HCT116 (cell line): ENCODE data around the gene CRX. TPM values are rescaled to one million over a fixed set of nuclear protein-coding genes. Genes with fewer than 3 reads are reported as not detected.

Experiments
- ATAC-seq: fragments of 200-7000 bp; cut with Tn5 transposase; 2 replicates; pipeline ENCODE4 v1.9.1; 2020; ENCODE audit warnings: mild to moderate bottlenecking, moderate library complexity
- BruUV-seq: library from RNA; stranded (reverse); fragments of 400-500 nt; replicated peaks from 2 replicates; lab custom pipeline; 2021; lab: Mats Ljungman, UMichigan
- CTCF ChIA-PET: fragments of 300-600 bp; sonication (Branson Sonifier 250); formaldehyde crosslinking; loops from one replicate; lab custom pipeline; 2021; ENCODE audit warnings: antibody characterized with exemption; lab: Charles Lee
- POLR2A ChIA-PET: fragments of 300-600, 350-600 bp; sonication (Branson Sonifier 250); formaldehyde crosslinking; loops from one replicate; lab custom pipeline; 2021; ENCODE audit warnings: antibody characterized with exemption; lab: Charles Lee
- RAD21 ChIA-PET, 2 experiments: fragments of 300-600 bp; sonication (Branson Sonifier 250); formaldehyde crosslinking; loops; one replicate each; lab custom pipeline; 2023; ENCODE audit warnings: low total read pairs in 2 of 2; ENCODE audit not compliant: uncharacterized antibody in 2 of 2, unreplicated experiment in 2 of 2, low non-redundant PET in 1 of 2; lab: Charles Lee
- DNase-seq: peaks from one replicate; pipeline ENCODE4 v3.0.0-alpha.2; 2010; ENCODE audit warnings: low read depth, low spot score
- H2AFZ ChIP-seq: fragments of 200-600 bp; shearing (Covaris generic), sonication (generic); 2 replicates; pipeline ENCODE4 v1.6.1; 2017; ENCODE audit warnings: low read depth, mixed run types, mixed read lengths, antibody characterized with exemption, low read length; ENCODE audit not compliant: poor library complexity, severe bottlenecking
- H3K27ac ChIP-seq: 2 replicates; pipeline ENCODE4 v1.5.1; 2012; ENCODE audit warnings: low read depth, low read length
- H3K27me3 ChIP-seq: fragments of 200-600 bp; sonication (generic); 2 replicates; pipeline ENCODE4 v1.6.1; 2016; ENCODE audit warnings: mixed run types, low read length, mixed read lengths; ENCODE audit not compliant: insufficient read depth
- H3K36me3 ChIP-seq, 2 experiments: fragments of 200-500 bp in 1 of 2; fragments of 200-600 bp in 1 of 2; sonication (Bioruptor generic) in 1 of 2; sonication (generic) in 1 of 2; 2 replicates each; pipeline versions ENCODE4 v1.5.1 to v1.6.1; 2014 to 2016; ENCODE audit warnings: low read length in 2 of 2, inconsistent platforms in 1 of 2, mixed read lengths in 1 of 2, mixed run types in 1 of 2; ENCODE audit not compliant: insufficient read depth in 2 of 2, control insufficient read depth in 1 of 2
- H3K4me1 ChIP-seq, 2 experiments: fragments of 200-600 bp in 1 of 2; sonication (generic) in 1 of 2; 2 replicates each; pipeline versions ENCODE4 v1.5.1 to v1.6.1; 2012 to 2017; ENCODE audit warnings: low read length in 2 of 2, inconsistent platforms in 1 of 2, mild to moderate bottlenecking in 1 of 2, mixed read lengths in 1 of 2, mixed run types in 1 of 2, moderate library complexity in 1 of 2; ENCODE audit not compliant: insufficient read depth in 2 of 2, control insufficient read depth in 1 of 2
- H3K4me2 ChIP-seq: fragments of 200-600 bp; sonication (generic); 2 replicates; pipeline ENCODE4 v1.6.1; 2017; ENCODE audit warnings: mixed run types, low read length, mixed read lengths
- H3K4me3 ChIP-seq, 2 experiments: fragments of 200-600 bp in 1 of 2; sonication (generic) in 1 of 2; replicated peaks in 1 of 2; 2 replicates each; pipeline ENCODE4 v1.5.1; 2011 to 2016; ENCODE audit warnings: low read length in 2 of 2, control low read depth in 1 of 2, low read depth in 1 of 2, mild to moderate bottlenecking in 1 of 2, mixed read lengths in 1 of 2, mixed run types in 1 of 2
- H3K79me2 ChIP-seq: fragments of 200-600 bp; sonication (generic); 2 replicates; pipeline ENCODE4 v1.6.1; 2017; ENCODE audit warnings: mild to moderate bottlenecking, mixed run types, low read length, moderate library complexity, mixed read lengths; ENCODE audit not compliant: insufficient read depth
- H3K9ac ChIP-seq: fragments of 200-600 bp; sonication (generic); 2 replicates; pipeline ENCODE4 v1.6.1; 2016; ENCODE audit warnings: low read length, mixed read lengths
- H3K9me2 ChIP-seq: fragments of 200-600 bp; sonication (generic), shearing (Covaris generic); 2 replicates; pipeline ENCODE4 v1.6.1; 2017; ENCODE audit warnings: mixed run types, mild to moderate bottlenecking, moderate library complexity; ENCODE audit not compliant: insufficient read depth
- H3K9me3 ChIP-seq, 2 experiments: fragments of 200-500 bp in 1 of 2; fragments of 200-600 bp in 1 of 2; sonication (Bioruptor generic) in 1 of 2; sonication (generic) in 1 of 2; 2 replicates each; pipeline ENCODE4 v1.6.1; 2014 to 2017; ENCODE audit warnings: low read length in 2 of 2, mixed read lengths in 2 of 2, inconsistent platforms in 1 of 2, low read depth in 1 of 2, mild to moderate bottlenecking in 1 of 2, mixed run types in 1 of 2, moderate library complexity in 1 of 2; ENCODE audit not compliant: control insufficient read depth in 1 of 2, insufficient read depth in 1 of 2
- H4K20me1 ChIP-seq: fragments of 200-600 bp; sonication (generic), shearing (Covaris generic); 2 replicates; pipeline ENCODE4 v1.6.1; 2017; ENCODE audit warnings: mixed run types, mild to moderate bottlenecking, moderate library complexity; ENCODE audit not compliant: insufficient read depth
- CEBPB ChIP-seq: IDR thresholded peaks from 2 replicates; pipeline ENCODE4 v1.6.1; 2012; ENCODE audit warnings: low read depth
- ELF1 ChIP-seq: IDR thresholded peaks from 2 replicates; pipeline ENCODE4 v1.6.1; 2012; ENCODE audit warnings: low read depth, borderline replicate concordance
- EZH2 ChIP-seq: fragments of 200-600 bp; sonication (generic); IDR thresholded peaks from 2 replicates; pipeline ENCODE4 v1.6.1; 2017; ENCODE audit warnings: antibody characterized with exemption, mixed run types
- FOSL1 ChIP-seq: IDR thresholded peaks from 2 replicates; pipeline ENCODE4 v1.6.1; 2012; ENCODE audit warnings: low read depth
- YY1 ChIP-seq: IDR thresholded peaks from 2 replicates; pipeline ENCODE4 v1.6.1; 2011; ENCODE audit warnings: low read length, low read depth, moderate library complexity, mild to moderate bottlenecking; ENCODE audit not compliant: insufficient replicate concordance; ENCODE audit errors: extremely low read depth
- intact Hi-C: fragments of 100-400 bp; cut with micrococcal nuclease; formaldehyde crosslinking; loops from 2 replicates; pipeline ENCODE4 v1.10.0; 2022
- total RNA-seq: library from RNA; stranded (reverse); gene quantifications from one replicate; pipeline ENCODE4 v1.2.1, GENCODE V29; 2021; ENCODE audit not compliant: unreplicated experiment
- TF ChIP-seq, protein P1 (sequence below): IDR thresholded peaks from 2 replicates; pipeline ENCODE4 v1.6.1; 2012
- TF ChIP-seq, protein P2 (sequence below): IDR thresholded peaks from 2 replicates; pipeline ENCODE4 v1.6.1; 2012; ENCODE audit warnings: low read depth

The CRX gene
- total RNA-seq, 1 experiment from 2014 or later: not detected

DNA sequence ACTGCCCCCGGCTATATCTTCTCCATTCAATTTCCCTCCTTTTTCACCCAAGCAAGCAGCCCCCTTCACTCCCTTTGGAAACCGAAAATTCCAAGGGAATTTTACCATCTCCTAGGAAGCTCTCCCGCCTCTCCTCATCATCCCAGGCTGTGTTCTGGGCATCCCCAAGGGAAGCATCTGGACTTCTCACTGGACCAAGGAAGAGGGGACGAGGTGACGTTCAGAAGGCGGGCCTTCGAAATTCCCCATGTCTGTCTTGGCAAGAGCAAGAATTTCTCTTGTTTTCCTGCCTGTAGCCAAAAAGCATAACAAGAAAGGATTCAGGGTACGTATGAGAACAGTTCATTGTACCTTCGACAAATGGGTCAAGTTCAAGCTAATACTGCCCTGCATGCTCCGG, 43.4 kb downstream of the CRX start:
- H3K27me3 ChIP-seq: no peaks in the 10 kb centered on the region
- H3K9me3 ChIP-seq: no peaks in the 10 kb centered on the region
- no peak overlapping the region for H3K4me3 ChIP-seq
- ChIA-PET CTCF (interaction anchor here (1.4 to 3.2 kb wide), 2 partner anchors 15 to 75 kb away, joined by 3 to 17 read pairs; no protein-coding TSS in a partner anchor), POLR2A (no interaction called here), RAD21 (interaction anchor here in 1 of 2 experiments (0.6 kb wide), 1 partner anchor 305 kb away, joined by 3 read pairs; no protein-coding TSS in a partner anchor)
- no peaks in the 10 kb centered on the region for H3K79me2 ChIP-seq
- H4K20me1 ChIP-seq: no peaks in the 10 kb centered on the region
- no peaks in the 10 kb centered on the region for H3K9me2 ChIP-seq
- H3K9ac ChIP-seq: no peak overlapping the region
- H3K4me2 ChIP-seq: no peak overlapping the region
- TF ChIP-seq, protein P1, sequence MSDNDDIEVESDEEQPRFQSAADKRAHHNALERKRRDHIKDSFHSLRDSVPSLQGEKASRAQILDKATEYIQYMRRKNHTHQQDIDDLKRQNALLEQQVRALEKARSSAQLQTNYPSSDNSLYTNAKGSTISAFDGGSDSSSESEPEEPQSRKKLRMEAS: no peak
- TF ChIP-seq, protein P2, sequence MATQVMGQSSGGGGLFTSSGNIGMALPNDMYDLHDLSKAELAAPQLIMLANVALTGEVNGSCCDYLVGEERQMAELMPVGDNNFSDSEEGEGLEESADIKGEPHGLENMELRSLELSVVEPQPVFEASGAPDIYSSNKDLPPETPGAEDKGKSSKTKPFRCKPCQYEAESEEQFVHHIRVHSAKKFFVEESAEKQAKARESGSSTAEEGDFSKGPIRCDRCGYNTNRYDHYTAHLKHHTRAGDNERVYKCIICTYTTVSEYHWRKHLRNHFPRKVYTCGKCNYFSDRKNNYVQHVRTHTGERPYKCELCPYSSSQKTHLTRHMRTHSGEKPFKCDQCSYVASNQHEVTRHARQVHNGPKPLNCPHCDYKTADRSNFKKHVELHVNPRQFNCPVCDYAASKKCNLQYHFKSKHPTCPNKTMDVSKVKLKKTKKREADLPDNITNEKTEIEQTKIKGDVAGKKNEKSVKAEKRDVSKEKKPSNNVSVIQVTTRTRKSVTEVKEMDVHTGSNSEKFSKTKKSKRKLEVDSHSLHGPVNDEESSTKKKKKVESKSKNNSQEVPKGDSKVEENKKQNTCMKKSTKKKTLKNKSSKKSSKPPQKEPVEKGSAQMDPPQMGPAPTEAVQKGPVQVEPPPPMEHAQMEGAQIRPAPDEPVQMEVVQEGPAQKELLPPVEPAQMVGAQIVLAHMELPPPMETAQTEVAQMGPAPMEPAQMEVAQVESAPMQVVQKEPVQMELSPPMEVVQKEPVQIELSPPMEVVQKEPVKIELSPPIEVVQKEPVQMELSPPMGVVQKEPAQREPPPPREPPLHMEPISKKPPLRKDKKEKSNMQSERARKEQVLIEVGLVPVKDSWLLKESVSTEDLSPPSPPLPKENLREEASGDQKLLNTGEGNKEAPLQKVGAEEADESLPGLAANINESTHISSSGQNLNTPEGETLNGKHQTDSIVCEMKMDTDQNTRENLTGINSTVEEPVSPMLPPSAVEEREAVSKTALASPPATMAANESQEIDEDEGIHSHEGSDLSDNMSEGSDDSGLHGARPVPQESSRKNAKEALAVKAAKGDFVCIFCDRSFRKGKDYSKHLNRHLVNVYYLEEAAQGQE: no peak
- TF ChIP-seq FOSL1 (no peak), EZH2 (no peak)
- H3K27ac ChIP-seq: no peak overlapping the region
- intact Hi-C loops: no loop called here
- peaks cover 5 to 22% of the 10 kb centered on the region in 2 experiments; a peak in 3 of 4 replicates for H3K4me1 ChIP-seq
- no peak overlapping the region for H2AFZ ChIP-seq
- ATAC-seq (no peak), DNase-seq (no peak)
- H3K36me3 ChIP-seq: no peaks in the 10 kb centered on the region
- BruUV-seq: no TSS peak

DNA sequence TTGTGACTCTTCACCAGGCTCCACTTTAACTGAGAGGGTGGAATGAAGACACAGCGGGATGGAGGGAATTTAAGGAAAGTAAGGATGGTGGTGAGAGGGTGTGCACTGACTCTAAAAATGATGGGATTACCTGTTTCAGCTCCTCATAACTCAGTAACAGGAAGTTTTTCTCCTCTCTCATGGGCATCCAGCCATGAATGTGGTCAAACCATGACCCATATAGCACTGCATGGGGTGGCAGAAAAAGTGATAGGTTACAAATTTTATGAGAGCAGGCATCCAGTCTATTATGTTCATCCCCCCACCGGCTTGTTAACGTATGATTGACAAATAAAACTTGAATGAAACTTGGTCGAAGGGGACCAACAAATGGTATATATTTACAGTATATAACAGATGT, 57.2 kb downstream of the CRX start:
- intact Hi-C loops: no loop called here
- no peak for DNase-seq
- H4K20me1 ChIP-seq: no peaks in the 10 kb centered on the region
- TF ChIP-seq, protein P1: no peak
- TF ChIP-seq, protein P2: no peak
- TF ChIP-seq ELF1: no peak
- no peak for TF ChIP-seq CEBPB
- TF ChIP-seq YY1: no peak
- TF ChIP-seq, all 23 proteins: peak for 0
- Histone ChIP-seq H3K9me2 (no peaks in the 10 kb centered on the region), H3K27me3 (no peaks in the 10 kb centered on the region), H3K9ac (no peak overlapping the region), H3K36me3 (no peaks in the 10 kb centered on the region), H3K4me3 (no peak overlapping the region), H3K27ac (no peak overlapping the region), H2AFZ (no peak overlapping the region), H3K79me2 (no peaks in the 10 kb centered on the region), H3K4me1 (no peaks in the 10 kb centered on the region), H3K9me3 (no peaks in the 10 kb centered on the region), H3K4me2 (no peak overlapping the region)
- POLR2A ChIA-PET: no interaction called here
- RAD21 ChIA-PET: no interaction called here
- CTCF ChIA-PET: interaction anchor here (1.4 kb wide), 1 partner anchor 10 kb away, joined by 5 read pairs; no protein-coding TSS in a partner anchor
- no TSS peak for BruUV-seq
- no peak for ATAC-seq
